Keratinocyte (primary cell): Measurements from ENCODE around the gene MYORG.

Experiments
- CTCF ChIP-seq, 3 experiments: IDR thresholded peaks in 1 of 3; conservative IDR thresholded peaks in 1 of 3; optimal IDR thresholded peaks in 1 of 3; 2 replicates in 2 of 3; 3 replicates in 1 of 3; pipeline versions ENCODE3 to v1.5.1; 2011; ENCODE audit warnings: low read length in 3 of 3, mild to moderate bottlenecking in 3 of 3, moderate library complexity in 2 of 3, control low read depth in 1 of 3, inconsistent platforms in 1 of 3; ENCODE audit not compliant: insufficient read depth in 2 of 3; ENCODE audit errors: extremely low read depth in 1 of 3
- EZH2 ChIP-seq: IDR thresholded peaks from one replicate; pipeline ENCODE4 v1.6.1; 2012; ENCODE audit warnings: inconsistent platforms, mild to moderate bottlenecking, low read length, moderate library complexity

GRCh38 chr9:34343605-34344004 is 33.1 kb downstream of the MYORG start:
- TF ChIP-seq CTCF (optimal IDR thresholded peaks at IDR 0.05 in 1 of 3, IDR thresholded peaks at IDR 0.05 in 1 of 3, conservative IDR thresholded peaks at IDR 0.05 in 1 of 3; ENCODE audit: extremely low read depth in 1 of 3, insufficient read depth in 2 of 3, low read length in 3 of 3) (no peak), EZH2 (no peak)
